H1 (cell line): ENCODE data around the gene STIM1. TPM values are rescaled to one million over a fixed set of nuclear protein-coding genes. Genes with fewer than 3 reads are reported as not detected.

ENCODE experiments used
- CTCF ChIA-PET: fragments of 300-600 bp; sonication (Branson Sonifier 250); formaldehyde crosslinking; loops from one replicate; lab custom pipeline; 2021; ENCODE audit not compliant: partially characterized antibody; lab: Charles Lee
- POLR2A ChIA-PET: fragments of 300-600 bp; sonication (Branson Sonifier 250); formaldehyde crosslinking; loops from one replicate; lab custom pipeline; 2021; ENCODE audit warnings: inconsistent platforms; ENCODE audit not compliant: partially characterized antibody; lab: Charles Lee
- DNase-seq, 2 experiments: peaks; one replicate each; pipeline versions ENCODE4 v3.0.0 to v3.0.0-alpha.2; 2010 to 2022; ENCODE audit warnings: low spot score in 2 of 2, low read depth in 1 of 2, mixed read lengths in 1 of 2
- FAIRE-seq: peaks from 2 replicates; lab custom pipeline; 2011; peaks lifted over from hg19 to GRCh38; lab: Jason Lieb, UNC
- H2AFZ ChIP-seq: 2 replicates; pipeline ENCODE4 v1.8.1; 2012; ENCODE audit warnings: low read length, inconsistent platforms
- H2AK5ac ChIP-seq: 2 replicates; pipeline ENCODE4 v1.6.1; 2013; ENCODE audit warnings: low read depth, low read length
- H2BK120ac ChIP-seq: replicated peaks from 2 replicates; pipeline ENCODE3; 2013; ENCODE audit warnings: low read depth, low read length, inconsistent platforms
- H2BK12ac ChIP-seq: 2 replicates; pipeline ENCODE4 v1.6.1; 2013; ENCODE audit warnings: low read depth, low read length
- H2BK15ac ChIP-seq: 2 replicates; pipeline ENCODE4 v1.6.1; 2013; ENCODE audit warnings: low read length
- H2BK20ac ChIP-seq: 2 replicates; pipeline ENCODE4 v1.6.1; 2013; ENCODE audit warnings: low read length
- H2BK5ac ChIP-seq: 2 replicates; pipeline ENCODE4 v1.6.1; 2013; ENCODE audit warnings: low read depth, low read length
- H3K14ac ChIP-seq: 2 replicates; pipeline ENCODE4 v1.6.1; 2013; ENCODE audit warnings: inconsistent platforms; ENCODE audit not compliant: insufficient read length
- H3K18ac ChIP-seq: 2 replicates; pipeline ENCODE4 v1.6.1; 2013; ENCODE audit warnings: low read length; ENCODE audit errors: extremely low read depth
- H3K23ac ChIP-seq: 2 replicates; pipeline ENCODE4 v1.6.1; 2013; ENCODE audit warnings: inconsistent platforms; ENCODE audit not compliant: insufficient read length
- H3K23me2 ChIP-seq: 2 replicates; pipeline ENCODE4 v1.6.1; 2013; ENCODE audit warnings: low read depth, low read length
- H3K27ac ChIP-seq: 2 replicates; pipeline ENCODE4 v1.6.1; 2011; ENCODE audit warnings: low read depth, low read length, inconsistent platforms
- H3K27me3 ChIP-seq, 4 experiments: replicated peaks in 1 of 4; 1 replicate in 1 of 4; 2 replicates in 3 of 4; pipeline versions ENCODE4 v1.6.1 to v1.8.1; 2011 to 2013; ENCODE audit warnings: low read length in 3 of 4, mild to moderate bottlenecking in 3 of 4, inconsistent platforms in 2 of 4, mixed read lengths in 2 of 4, moderate library complexity in 1 of 4; ENCODE audit not compliant: control insufficient read depth in 3 of 4, insufficient read depth in 3 of 4; ENCODE audit errors: extremely low read depth in 1 of 4
- H3K36me3 ChIP-seq, 4 experiments: 2 replicates each; pipeline versions ENCODE4 v1.6.1 to v1.8.1; 2011 to 2013; ENCODE audit warnings: mild to moderate bottlenecking in 4 of 4, low read length in 3 of 4, moderate library complexity in 2 of 4, control low read depth in 1 of 4, inconsistent platforms in 1 of 4; ENCODE audit not compliant: insufficient read depth in 4 of 4, control insufficient read depth in 2 of 4
- H3K4ac ChIP-seq: replicated peaks from 2 replicates; pipeline ENCODE3; 2013; ENCODE audit warnings: low read length, low read depth, mixed read lengths, inconsistent platforms; ENCODE audit not compliant: insufficient read length
- H3K4me1 ChIP-seq, 4 experiments: replicated peaks in 1 of 4; 1 replicate in 1 of 4; 2 replicates in 3 of 4; pipeline versions ENCODE4 v1.6.1 to v1.8.1; 2011 to 2013; ENCODE audit warnings: low read length in 3 of 4, inconsistent platforms in 2 of 4, mixed read lengths in 1 of 4; ENCODE audit not compliant: insufficient read depth in 4 of 4, control insufficient read depth in 3 of 4
- H3K4me2 ChIP-seq, 2 experiments: 2 replicates each; pipeline versions ENCODE4 v1.6.1 to v1.8.1; 2011 to 2013; ENCODE audit warnings: low read depth in 2 of 2, low read length in 2 of 2, control low read depth in 1 of 2, inconsistent platforms in 1 of 2, mild to moderate bottlenecking in 1 of 2; ENCODE audit not compliant: insufficient read depth in 1 of 2
- H3K4me3 ChIP-seq, 4 experiments: fragments of 200-600, 300-600 bp in 1 of 4; sonication (generic), shearing (Covaris generic), sonication (Bioruptor Twin) in 1 of 4; 2 replicates each; pipeline versions ENCODE4 v1.5.1 to v1.8.1; 2011 to 2016; ENCODE audit warnings: low read length in 4 of 4, low read depth in 3 of 4, control low read depth in 2 of 4, inconsistent platforms in 2 of 4, mild to moderate bottlenecking in 2 of 4, mixed read lengths in 1 of 4, moderate library complexity in 1 of 4; ENCODE audit not compliant: insufficient read depth in 2 of 4; ENCODE audit errors: extremely low read depth in 1 of 4
- H3K56ac ChIP-seq: replicated peaks from 2 replicates; pipeline ENCODE3; 2013; ENCODE audit warnings: low read depth, mild to moderate bottlenecking, mixed read lengths, low read length, inconsistent platforms; ENCODE audit not compliant: insufficient read length
- H3K79me1 ChIP-seq: 2 replicates; pipeline ENCODE4 v1.6.1; 2013; ENCODE audit warnings: low read depth, low read length, control low read depth
- H3K79me2 ChIP-seq, 2 experiments: 2 replicates each; pipeline versions ENCODE4 v1.6.1 to v1.8.1; 2012 to 2013; ENCODE audit warnings: low read length in 2 of 2, mild to moderate bottlenecking in 2 of 2, inconsistent platforms in 1 of 2; ENCODE audit not compliant: insufficient read depth in 2 of 2, control insufficient read depth in 1 of 2
- H3K9ac ChIP-seq, 4 experiments: replicated peaks in 1 of 4; 1 replicate in 1 of 4; 2 replicates in 3 of 4; pipeline versions ENCODE4 v1.6.1 to v1.8.1; 2011 to 2013; ENCODE audit warnings: low read depth in 3 of 4, low read length in 3 of 4, control low read depth in 2 of 4, mild to moderate bottlenecking in 2 of 4, moderate library complexity in 2 of 4, inconsistent platforms in 1 of 4; ENCODE audit errors: extremely low read depth in 1 of 4
- H3K9me3 ChIP-seq, 2 experiments: 2 replicates each; pipeline versions ENCODE4 v1.6.1 to v1.8.1; 2012 to 2013; ENCODE audit warnings: mild to moderate bottlenecking in 2 of 2, moderate library complexity in 2 of 2, control low read depth in 1 of 2, inconsistent platforms in 1 of 2, low read depth in 1 of 2, low read length in 1 of 2, mixed read lengths in 1 of 2; ENCODE audit not compliant: insufficient read depth in 2 of 2
- H4K20me1 ChIP-seq, 2 experiments: replicated peaks in 1 of 2; 2 replicates each; pipeline versions ENCODE3 to v1.8.1; 2011 to 2013; ENCODE audit warnings: inconsistent platforms in 2 of 2, low read length in 2 of 2, mild to moderate bottlenecking in 1 of 2; ENCODE audit not compliant: insufficient read depth in 2 of 2, control insufficient read depth in 1 of 2
- H4K5ac ChIP-seq: 2 replicates; pipeline ENCODE4 v1.6.1; 2013; ENCODE audit warnings: low read length, low read depth, mixed read lengths, inconsistent platforms; ENCODE audit not compliant: insufficient read length
- H4K8ac ChIP-seq: 2 replicates; pipeline ENCODE4 v1.8.0; 2013; ENCODE audit warnings: mild to moderate bottlenecking, moderate library complexity, low read length, inconsistent platforms; ENCODE audit not compliant: insufficient read depth; ENCODE audit errors: extremely low read depth
- H4K91ac ChIP-seq: replicated peaks from 2 replicates; pipeline ENCODE3; 2013; ENCODE audit warnings: low read length, mixed read lengths, inconsistent platforms; ENCODE audit not compliant: insufficient read length
- BCL11A ChIP-seq, 2 experiments: IDR thresholded peaks; one replicate each; pipeline ENCODE4 v1.6.1; 2011; ENCODE audit warnings: low read depth in 2 of 2, low read length in 2 of 2, mild to moderate bottlenecking in 2 of 2
- CBX8 ChIP-seq: fragments of 300-800, 300-1000 bp; sonication (generic); IDR thresholded peaks from 2 replicates; pipeline ENCODE4 v1.7.1; 2016; ENCODE audit warnings: low read depth, low read length, borderline replicate concordance
- KDM1A ChIP-seq: fragments of 200-600, 300-600 bp; sonication (generic); IDR thresholded peaks from 2 replicates; pipeline ENCODE4 v1.7.1; 2016; ENCODE audit warnings: mild to moderate bottlenecking, low read length, borderline replicate concordance
- RNF2 ChIP-seq: fragments of 200-900, 300-1000 bp; sonication (generic); IDR thresholded peaks from 2 replicates; pipeline ENCODE4 v1.7.1; 2016; ENCODE audit warnings: borderline replicate concordance, low read depth, mild to moderate bottlenecking, antibody characterized with exemption, low read length; ENCODE audit not compliant: poor library complexity, severe bottlenecking; ENCODE audit errors: missing control alignments
- WGBS, 2 experiments: shearing (Covaris generic) in 1 of 2; methylation state at CpG; one replicate each; pipeline versions ENCODE4 v1.1.6 to v1.1.7; 2013 to 2015; ENCODE audit warnings: low lambda C conversion rate in 2 of 2, mixed read lengths in 2 of 2, inconsistent platforms in 1 of 2, low coverage in 1 of 2, missing lambda C conversion rate in 1 of 2; ENCODE audit not compliant: insufficient replicate concordance in 2 of 2, insufficient coverage in 1 of 2, insufficient read length in 1 of 2; ENCODE audit errors: extremely low coverage in 1 of 2, missing lambda C conversion rate in 1 of 2; 5-methylcytosine and 5-hydroxymethylcytosine counted together
- polyA plus RNA-seq, 7 experiments: library from polyadenylated mRNA; depleted of rRNA in 3 of 7; stranded (reverse) in 5 of 7; unstranded in 2 of 7; fragments of >200 nt in 5 of 7; fragments of 200-250 nt in 2 of 7; gene quantifications; 1 replicate in 5 of 7; 2 replicates in 1 of 7; 4 replicates in 1 of 7; pipeline versions ENCODE4 v1.2.1 to v1.2.3, GENCODE V29; 2011 to 2013; ENCODE audit warnings: missing spikeins in 2 of 7, mixed read lengths in 2 of 7
- total RNA-seq: library from RNA; stranded (reverse); fragmentation: NEBNext Ultra II Directional; extraction: Animal tissue kit (Norgen Biotek cat#: 25700); gene quantifications from 2 replicates; pipeline ENCODE4 v1.2.1, GENCODE V29; 2021
- TF ChIP-seq, protein P1 (sequence below): IDR thresholded peaks from 2 replicates; pipeline ENCODE4 v1.6.1; 2011; ENCODE audit warnings: low read depth, mild to moderate bottlenecking, low read length; ENCODE audit not compliant: insufficient read depth

Gene STIM1
- total and polyA plus RNA-seq, 2 of the 8 experiments (the other 6 are each of a cell fraction or from before 2014, with no cell fraction given): 11.1 to 12.2 TPM

DNA sequence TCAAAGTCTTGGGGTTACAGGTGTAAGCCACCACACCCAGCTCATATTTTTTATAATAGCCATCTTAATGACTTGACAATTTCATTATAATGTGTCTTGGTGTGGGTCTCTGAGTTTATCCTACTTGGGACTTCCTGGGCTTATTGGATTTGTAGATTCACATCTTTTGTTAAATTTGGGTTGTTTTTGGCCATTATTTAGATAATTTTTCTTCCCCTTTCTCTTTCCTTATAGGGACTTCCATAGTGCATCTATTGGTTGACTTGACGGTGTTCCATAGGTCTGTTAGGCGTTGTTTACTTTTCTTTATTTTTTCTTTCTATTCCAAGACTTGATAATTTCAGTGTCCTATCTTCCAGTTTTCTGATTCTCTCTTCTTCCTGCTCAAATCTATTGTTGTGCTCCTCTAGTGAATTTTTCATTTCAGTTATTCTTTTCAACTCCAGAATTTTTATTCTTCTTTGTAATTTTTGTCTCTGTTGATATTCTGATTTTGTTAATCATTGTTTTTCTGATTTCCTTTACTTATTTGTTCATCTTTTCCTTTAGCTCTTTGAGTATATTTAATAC is 284.7 kb downstream of the STIM1 start:
- H3K4me2 ChIP-seq: no peak overlapping the region
- no peak overlapping the region for H3K18ac ChIP-seq
- H3K56ac ChIP-seq: no peak overlapping the region
- FAIRE-seq (no peak), DNase-seq (no peak)
- no peak overlapping the region for H3K9ac ChIP-seq
- ChIA-PET CTCF (interaction anchor here (0.7 kb wide), 1 partner anchor 382 kb away, joined by 3 read pairs; no protein-coding TSS in a partner anchor), POLR2A (no interaction called here)
- H3K4me1 ChIP-seq: no peaks in the 10 kb centered on the region
- no peak overlapping the region for H2BK5ac ChIP-seq
- no peak overlapping the region for H3K14ac ChIP-seq
- H2AFZ ChIP-seq: no peak overlapping the region
- no peak overlapping the region for H3K23ac ChIP-seq
- no peak overlapping the region for H3K4ac ChIP-seq
- no peaks in the 10 kb centered on the region for H3K79me2 ChIP-seq
- H3K9me3 ChIP-seq: peaks cover 5% of the 10 kb centered on the region in 2 experiments; a peak in 1 of 4 replicates
- no peaks in the 10 kb centered on the region for H3K27me3 ChIP-seq
- no peak overlapping the region for H4K5ac ChIP-seq
- no peaks in the 10 kb centered on the region for H4K20me1 ChIP-seq
- H2AK5ac ChIP-seq: no peak overlapping the region
- TF ChIP-seq CBX8 (no peak), KDM1A (no peak), BCL11A (IDR thresholded peaks at IDR 0.05; ENCODE audit: low read depth in 2 of 2, low read length in 2 of 2) (no peak), RNF2 (no peak)
- TF ChIP-seq, protein P1, sequence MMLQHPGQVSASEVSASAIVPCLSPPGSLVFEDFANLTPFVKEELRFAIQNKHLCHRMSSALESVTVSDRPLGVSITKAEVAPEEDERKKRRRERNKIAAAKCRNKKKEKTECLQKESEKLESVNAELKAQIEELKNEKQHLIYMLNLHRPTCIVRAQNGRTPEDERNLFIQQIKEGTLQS: no peak
- no peak overlapping the region for H2BK12ac ChIP-seq
- H2BK15ac ChIP-seq: no peak overlapping the region
- peaks cover 2 to 42% (median 21%) of the 10 kb centered on the region in 4 experiments; a peak in 6 of 8 replicates for H3K36me3 ChIP-seq
- H2BK20ac ChIP-seq: no peak overlapping the region
- 84% methylated on average over 2 of the region's 2 CpGs; no CpG with 5 or more reads in 1 of the 2 experiments for WGBS, 2 experiments
- no peak overlapping the region for H3K4me3 ChIP-seq
- H4K91ac ChIP-seq: no peak overlapping the region
- H4K8ac ChIP-seq: no peak overlapping the region
- no peak overlapping the region for H2BK120ac ChIP-seq
- no peak overlapping the region for H3K27ac ChIP-seq
- no peaks in the 10 kb centered on the region for H3K79me1 ChIP-seq
- no peaks in the 10 kb centered on the region for H3K23me2 ChIP-seq
